ENCODE measurements around the gene PZP.

PZP gene

GRCh38 chr12:9106610-9107541, 101.3 kb downstream of the PZP start:
- Histone ChIP-seq H3K36me3 (ENCODE audit: control insufficient read depth in 4 of 4, insufficient read depth in 4 of 4, low read length in 3 of 4) (no peaks in the 10 kb centered on the region), H3K4me3 (ENCODE audit: control insufficient read depth in 1 of 7, extremely low read depth in 1 of 7, insufficient read depth in 4 of 7, low read depth in 2 of 7, low read length in 6 of 7) (no peak overlapping the region), H3K4me1 (ENCODE audit: control extremely low read depth in 1 of 4, control insufficient read depth in 4 of 4, insufficient read depth in 4 of 4, low read length in 3 of 4) (no peaks in the 10 kb centered on the region), H3K27me3 (replicated peaks in 2 of 5; ENCODE audit: control insufficient read depth in 4 of 5, insufficient read depth in 5 of 5, low read length in 4 of 5) (no peaks in the 10 kb centered on the region), H3K27ac (ENCODE audit: insufficient read depth in 1 of 2, low read depth in 1 of 2, low read length in 2 of 2, poor library complexity in 1 of 2, severe bottlenecking in 2 of 2) (no peak overlapping the region), H3K9me3 (ENCODE audit: control extremely low read depth in 1 of 5, control insufficient read depth in 4 of 5, insufficient read depth in 2 of 5, low read depth in 1 of 5, low read length in 4 of 5) (no peaks in the 10 kb centered on the region)
- DNase-seq: no peak
- 98% methylated on average over 4 of the region's 11 CpGs for WGBS (ENCODE audit: insufficient coverage)
- ChIA-PET POLR2A (no interaction called here), CTCF (interaction anchor here (1.3 kb wide), 1 partner anchor 16 kb away, joined by 3 read pairs; no protein-coding TSS in a partner anchor)

- H3K27ac ChIP-seq (ENCODE audit: insufficient read depth in 1 of 2, low read depth in 1 of 2, low read length in 2 of 2, poor library complexity in 1 of 2, severe bottlenecking in 2 of 2): no peak overlapping the region
- no peaks in the 10 kb centered on the region for H3K27me3 ChIP-seq (replicated peaks in 2 of 5; ENCODE audit: control insufficient read depth in 4 of 5, insufficient read depth in 5 of 5, low read length in 4 of 5)
- no peak for DNase-seq
- no peaks in the 10 kb centered on the region for H3K9me3 ChIP-seq (ENCODE audit: control extremely low read depth in 1 of 5, control insufficient read depth in 4 of 5, insufficient read depth in 2 of 5, low read depth in 1 of 5, low read length in 4 of 5)
- no peak overlapping the region for H3K4me3 ChIP-seq (ENCODE audit: control insufficient read depth in 1 of 7, extremely low read depth in 1 of 7, insufficient read depth in 4 of 7, low read depth in 2 of 7, low read length in 6 of 7)
- ChIA-PET CTCF (no interaction called here), POLR2A (no interaction called here)
- WGBS (ENCODE audit: insufficient coverage): no CpG with 5 or more reads among the region's 1 CpG
- no peaks in the 10 kb centered on the region for H3K36me3 ChIP-seq (ENCODE audit: control insufficient read depth in 4 of 4, insufficient read depth in 4 of 4, low read length in 3 of 4)
- no peaks in the 10 kb centered on the region for H3K4me1 ChIP-seq (ENCODE audit: control extremely low read depth in 1 of 4, control insufficient read depth in 4 of 4, insufficient read depth in 4 of 4, low read length in 3 of 4)
Observed at GRCh38 chr12:9106067-9106466, 102.1 kb downstream of the PZP start.

- POLR2A ChIA-PET: no interaction called here
- no peak overlapping the region for H3K27ac ChIP-seq (ENCODE audit: insufficient read depth in 1 of 2, low read depth in 1 of 2, low read length in 2 of 2, poor library complexity in 1 of 2, severe bottlenecking in 2 of 2)
- DNase-seq: no peak
- no peaks in the 10 kb centered on the region for H3K27me3 ChIP-seq (replicated peaks in 2 of 5; ENCODE audit: control insufficient read depth in 4 of 5, insufficient read depth in 5 of 5, low read length in 4 of 5)
- CTCF ChIA-PET: interaction anchor here (1.1 kb wide), 1 partner anchor 10 kb away, joined by 3 read pairs; no protein-coding TSS in a partner anchor
- H3K4me3 ChIP-seq (ENCODE audit: control insufficient read depth in 1 of 7, extremely low read depth in 1 of 7, insufficient read depth in 4 of 7, low read depth in 2 of 7, low read length in 6 of 7): no peak overlapping the region
- no peaks in the 10 kb centered on the region for H3K4me1 ChIP-seq (ENCODE audit: control extremely low read depth in 1 of 4, control insufficient read depth in 4 of 4, insufficient read depth in 4 of 4, low read length in 3 of 4)
- no peaks in the 10 kb centered on the region for H3K9me3 ChIP-seq (ENCODE audit: control extremely low read depth in 1 of 5, control insufficient read depth in 4 of 5, insufficient read depth in 2 of 5, low read depth in 1 of 5, low read length in 4 of 5)
- no peaks in the 10 kb centered on the region for H3K36me3 ChIP-seq (ENCODE audit: control insufficient read depth in 4 of 4, insufficient read depth in 4 of 4, low read length in 3 of 4)
Observed at GRCh38 chr12:9104767-9105423, 103.3 kb downstream of the PZP start.

GRCh38 chr12:9104087-9104486, 104.1 kb downstream of the PZP start:
- CTCF ChIA-PET: interaction anchor here (1.1 kb wide), 1 partner anchor 9 kb away, joined by 3 read pairs; no protein-coding TSS in a partner anchor
- no peaks in the 10 kb centered on the region for H3K27me3 ChIP-seq (replicated peaks in 2 of 5; ENCODE audit: control insufficient read depth in 4 of 5, insufficient read depth in 5 of 5, low read length in 4 of 5)

GRCh38 chr12:9103050-9103849, 104.9 kb downstream of the PZP start:
- POLR2A ChIA-PET: no interaction called here
- Histone ChIP-seq H3K4me3 (ENCODE audit: control insufficient read depth in 1 of 7, extremely low read depth in 1 of 7, insufficient read depth in 4 of 7, low read depth in 2 of 7, low read length in 6 of 7) (no peak overlapping the region), H3K36me3 (ENCODE audit: control insufficient read depth in 4 of 4, insufficient read depth in 4 of 4, low read length in 3 of 4) (peaks cover 0 to 4% (median 2%) of the 10 kb centered on the region in 4 experiments), H3K27me3 (replicated peaks in 2 of 5; ENCODE audit: control insufficient read depth in 4 of 5, insufficient read depth in 5 of 5, low read length in 4 of 5) (no peaks in the 10 kb centered on the region), H3K9me3 (ENCODE audit: control extremely low read depth in 1 of 5, control insufficient read depth in 4 of 5, insufficient read depth in 2 of 5, low read depth in 1 of 5, low read length in 4 of 5) (no peaks in the 10 kb centered on the region), H3K27ac (ENCODE audit: insufficient read depth in 1 of 2, low read depth in 1 of 2, low read length in 2 of 2, poor library complexity in 1 of 2, severe bottlenecking in 2 of 2) (no peak overlapping the region), H3K4me1 (ENCODE audit: control extremely low read depth in 1 of 4, control insufficient read depth in 4 of 4, insufficient read depth in 4 of 4, low read length in 3 of 4) (no peaks in the 10 kb centered on the region)
- peak in 2 of 3 donors; percentile 6 to 7 for DNase-seq
- CTCF ChIA-PET: interaction anchor here (0.6 to 1.1 kb wide), 2 partner anchors 8 to 14 kb away, joined by 3 read pairs; no protein-coding TSS in a partner anchor
- 100% methylated on average over 2 of the region's 4 CpGs for WGBS (ENCODE audit: insufficient coverage)

More at GRCh38 chr12:9104087-9104486, 104.1 kb downstream of the PZP start:
- H3K36me3 ChIP-seq (ENCODE audit: control insufficient read depth in 4 of 4, insufficient read depth in 4 of 4, low read length in 3 of 4): peaks cover 0 to 2% (median 0%) of the 10 kb centered on the region in 4 experiments
- H3K27ac ChIP-seq (ENCODE audit: insufficient read depth in 1 of 2, low read depth in 1 of 2, low read length in 2 of 2, poor library complexity in 1 of 2, severe bottlenecking in 2 of 2): no peak overlapping the region
- no peaks in the 10 kb centered on the region for H3K9me3 ChIP-seq (ENCODE audit: control extremely low read depth in 1 of 5, control insufficient read depth in 4 of 5, insufficient read depth in 2 of 5, low read depth in 1 of 5, low read length in 4 of 5)
- H3K4me1 ChIP-seq (ENCODE audit: control extremely low read depth in 1 of 4, control insufficient read depth in 4 of 4, insufficient read depth in 4 of 4, low read length in 3 of 4): no peaks in the 10 kb centered on the region
- 43% methylated on average over 1 of the region's 4 CpGs for WGBS (ENCODE audit: insufficient coverage)
- POLR2A ChIA-PET: no interaction called here
- DNase-seq: no peak
- H3K4me3 ChIP-seq (ENCODE audit: control insufficient read depth in 1 of 7, extremely low read depth in 1 of 7, insufficient read depth in 4 of 7, low read depth in 2 of 7, low read length in 6 of 7): no peak overlapping the region

- peaks cover 0 to 4% (median 2%) of the 10 kb centered on the region in 4 experiments for H3K36me3 ChIP-seq (ENCODE audit: control insufficient read depth in 4 of 4, insufficient read depth in 4 of 4, low read length in 3 of 4)
- H3K27me3 ChIP-seq (replicated peaks in 2 of 5; ENCODE audit: control insufficient read depth in 4 of 5, insufficient read depth in 5 of 5, low read length in 4 of 5): no peaks in the 10 kb centered on the region
- ChIA-PET CTCF (interaction anchor here (1.5 kb wide), 1 partner anchor 15 kb away, joined by 3 read pairs; the partner anchor contains the start of gene A2M), POLR2A (no interaction called here)
- H3K9me3 ChIP-seq (ENCODE audit: control extremely low read depth in 1 of 5, control insufficient read depth in 4 of 5, insufficient read depth in 2 of 5, low read depth in 1 of 5, low read length in 4 of 5): no peaks in the 10 kb centered on the region
- H3K4me1 ChIP-seq (ENCODE audit: control extremely low read depth in 1 of 4, control insufficient read depth in 4 of 4, insufficient read depth in 4 of 4, low read length in 3 of 4): no peaks in the 10 kb centered on the region
- 100% methylated on average over 1 of the region's 8 CpGs for WGBS (ENCODE audit: insufficient coverage)
- H3K4me3 ChIP-seq (ENCODE audit: control insufficient read depth in 1 of 7, extremely low read depth in 1 of 7, insufficient read depth in 4 of 7, low read depth in 2 of 7, low read length in 6 of 7): no peak overlapping the region
- no peak for DNase-seq
- no peak overlapping the region for H3K27ac ChIP-seq (ENCODE audit: insufficient read depth in 1 of 2, low read depth in 1 of 2, low read length in 2 of 2, poor library complexity in 1 of 2, severe bottlenecking in 2 of 2)
Observed at GRCh38 chr12:9101018-9101687, 107.0 kb downstream of the PZP start.
